GM12878 (cell line): ENCODE measurements around the gene PLEKHG1. TPM values are rescaled to one million over a fixed set of nuclear protein-coding genes. Genes with fewer than 3 reads are reported as not detected.

Experiments
- ATAC-seq: fragments of 200-7000 bp; cut with Tn5 transposase; 3 replicates; pipeline ENCODE4 v1.9.1; 2020; ENCODE audit warnings: mild to moderate bottlenecking, moderate library complexity
- BruUV-seq: library from RNA; stranded (reverse); fragments of 400-500 nt; replicated peaks from 2 replicates; lab custom pipeline; 2021; lab: Mats Ljungman, UMichigan
- CTCF ChIA-PET: fragments of 300-600 bp; sonication (Branson Sonifier 250); formaldehyde crosslinking; extraction: SDS; loops from one replicate; lab custom pipeline; 2021; ENCODE audit warnings: inconsistent platforms; lab: Yijun Ruan, JAX
- POLR2A ChIA-PET: fragments of 350-600 bp; formaldehyde crosslinking; extraction: SDS; loops from one replicate; lab custom pipeline; 2021; ENCODE audit warnings: inconsistent platforms; lab: Charles Lee
- RAD21 ChIA-PET: fragments of 300-600 bp; sonication (Branson Sonifier 250); formaldehyde crosslinking; loops from one replicate; lab custom pipeline; 2023; ENCODE audit warnings: antibody characterized with exemption; ENCODE audit not compliant: unreplicated experiment; lab: Charles Lee
- SMC1A ChIA-PET: fragments of 300-600 bp; sonication (Branson Sonifier 250); formaldehyde crosslinking; loops from one replicate; lab custom pipeline; 2023; ENCODE audit not compliant: unreplicated experiment, uncharacterized antibody; lab: Charles Lee
- DNase-seq: peaks from one replicate; pipeline ENCODE4 v3.0.0-alpha.2; 2011; ENCODE audit warnings: low read depth, low spot score
- FAIRE-seq: peaks from 3 replicates; lab custom pipeline; 2011; peaks lifted over from hg19 to GRCh38; lab: Jason Lieb, UNC
- H2AFZ ChIP-seq: 2 replicates; pipeline ENCODE4 v1.6.0; 2011; ENCODE audit warnings: low read depth, low read length, control low read depth; ENCODE audit not compliant: control insufficient read depth
- H3K27ac ChIP-seq: 2 replicates; pipeline ENCODE4 v1.5.1; 2011; ENCODE audit warnings: control low read depth; ENCODE audit not compliant: control insufficient read depth, insufficient read depth
- H3K27me3 ChIP-seq, 2 experiments: replicated peaks in 1 of 2; 2 replicates each; pipeline versions ENCODE4 v1.6.0 to v1.6.1; 2011; ENCODE audit warnings: low read length in 1 of 2; ENCODE audit not compliant: control insufficient read depth in 2 of 2, insufficient read depth in 2 of 2
- H3K36me3 ChIP-seq, 2 experiments: 2 replicates each; pipeline ENCODE4 v1.5.1; 2011; ENCODE audit warnings: low read length in 1 of 2; ENCODE audit not compliant: control insufficient read depth in 2 of 2, insufficient read depth in 2 of 2
- H3K4me1 ChIP-seq: 2 replicates; pipeline ENCODE4 v1.6.1; 2011; ENCODE audit warnings: mild to moderate bottlenecking, low read length, moderate library complexity, mixed read lengths; ENCODE audit not compliant: control insufficient read depth, insufficient read depth
- H3K4me2 ChIP-seq: 2 replicates; pipeline ENCODE4 v1.6.0; 2011; ENCODE audit warnings: control low read depth; ENCODE audit not compliant: control insufficient read depth, insufficient read depth
- H3K4me3 ChIP-seq: fragments of 200-600 bp; sonication (generic); 2 replicates; pipeline ENCODE4 v1.5.1; 2016
- H3K79me2 ChIP-seq: 2 replicates; pipeline ENCODE4 v1.6.0; 2011; ENCODE audit warnings: low read length; ENCODE audit not compliant: control insufficient read depth, insufficient read depth
- H3K9ac ChIP-seq: 2 replicates; pipeline ENCODE4 v1.8.0; 2011; ENCODE audit warnings: low read length, control low read depth, mixed read lengths; ENCODE audit not compliant: control insufficient read depth, insufficient read depth
- H3K9me3 ChIP-seq: replicated peaks from 3 replicates; pipeline ENCODE4 v1.5.1; 2011; ENCODE audit warnings: mild to moderate bottlenecking, low read length; ENCODE audit not compliant: control insufficient read depth, insufficient read depth
- H4K20me1 ChIP-seq: 2 replicates; pipeline ENCODE4 v1.6.0; 2011; ENCODE audit not compliant: control insufficient read depth, insufficient read depth
- BRCA1 ChIP-seq: IDR thresholded peaks from 2 replicates; pipeline ENCODE4 v1.6.1; 2011; ENCODE audit warnings: low read depth, low read length, improper control_type of control experiment
- CBFB ChIP-seq: IDR thresholded peaks from 2 replicates; pipeline ENCODE4 v1.6.1; 2016; ENCODE audit warnings: antibody characterized with exemption, low read depth
- CREM ChIP-seq: IDR thresholded peaks from 2 replicates; pipeline ENCODE4 v1.6.1; 2014; ENCODE audit warnings: antibody characterized with exemption, low read depth
- GABPA ChIP-seq: IDR thresholded peaks from 2 replicates; pipeline ENCODE4 v1.6.1; 2014; ENCODE audit warnings: antibody characterized with exemption, low read depth, mild to moderate bottlenecking, inconsistent platforms
- HCFC1 ChIP-seq: fragments of 150-350 bp; IDR thresholded peaks from 2 replicates; pipeline ENCODE4 v1.6.1; 2014; ENCODE audit warnings: low read length
- MEF2A ChIP-seq: IDR thresholded peaks from 2 replicates; pipeline ENCODE4 v1.6.1; 2011; ENCODE audit warnings: low read depth, mild to moderate bottlenecking, low read length, moderate library complexity; ENCODE audit not compliant: insufficient read depth
- MLLT1 ChIP-seq: fragments of 450-650 bp; IDR thresholded peaks from 2 replicates; pipeline ENCODE4 v1.6.1; 2016; ENCODE audit warnings: mild to moderate bottlenecking
- NFIC ChIP-seq: IDR thresholded peaks from 2 replicates; pipeline ENCODE4 v1.6.1; 2012; ENCODE audit warnings: low read depth, mild to moderate bottlenecking, inconsistent platforms, low read length, moderate library complexity
- NFYB ChIP-seq: IDR thresholded peaks from 2 replicates; pipeline ENCODE4 v1.6.1; 2011; ENCODE audit warnings: low read depth, mild to moderate bottlenecking, low read length, improper control_type of control experiment, moderate library complexity; ENCODE audit not compliant: insufficient read depth
- SRF ChIP-seq, 2 experiments: IDR thresholded peaks; 2 replicates each; pipeline ENCODE4 v1.6.1; 2011; ENCODE audit warnings: low read depth in 2 of 2, low read length in 2 of 2, mild to moderate bottlenecking in 1 of 2, moderate library complexity in 1 of 2
- TCF7 ChIP-seq: IDR thresholded peaks from 2 replicates; pipeline ENCODE4 v1.6.1; 2014; ENCODE audit warnings: antibody characterized with exemption, borderline replicate concordance
- USF1 ChIP-seq: IDR thresholded peaks from 2 replicates; pipeline ENCODE4 v1.6.1; 2011; ENCODE audit warnings: borderline replicate concordance, low read depth, mild to moderate bottlenecking, moderate library complexity, mixed read lengths, low read length; ENCODE audit not compliant: insufficient read depth; ENCODE audit errors: extremely low read length
- WGBS: methylation state at CpG from one replicate; pipeline ENCODE4 v1.1.6; 2016; ENCODE audit warnings: low lambda C conversion rate; ENCODE audit not compliant: insufficient replicate concordance, insufficient coverage; ENCODE audit errors: missing lambda C conversion rate; 5-methylcytosine and 5-hydroxymethylcytosine counted together
- in situ Hi-C: fragments of 300-500 bp; cut with MboI; formaldehyde crosslinking; loops from 9 replicates; pipeline ENCODE4 v1.14.3; 2018; ENCODE audit warnings: mixed read lengths
- intact Hi-C: fragments of 100-400 bp; cut with micrococcal nuclease; formaldehyde crosslinking; loops from one replicate; pipeline ENCODE4 v1.14.2; 2022; ENCODE audit not compliant: unreplicated experiment
- polyA plus RNA-seq, 11 experiments: library from polyadenylated mRNA; depleted of rRNA in 4 of 11; unstranded in 6 of 11; stranded (reverse) in 5 of 11; fragments of >200 nt; fragmentation: Nextera tagmentation in 4 of 11; fragmentation: Illumina TruSeq in 1 of 11; extraction: Ambion mirVana in 4 of 11; extraction: Trizol in 1 of 11; gene quantifications; 1 replicate in 1 of 11; 2 replicates in 10 of 11; pipeline versions ENCODE4 v1.2.1 to v1.2.3, GENCODE V29; 2011 to 2016; ENCODE audit warnings: inconsistent platforms in 2 of 11, missing spikeins in 2 of 11, low read depth in 1 of 11
- total RNA-seq, 4 experiments: library from RNA; depleted of rRNA in 3 of 4; stranded (reverse); fragments of >200 nt in 3 of 4; fragmentation: Illumina TruSeq in 1 of 4; extraction: Trizol in 1 of 4; gene quantifications; 2 replicates each; pipeline versions ENCODE4 v1.2.1 to v1.2.3, GENCODE V29; 2013 to 2021
- TF ChIP-seq, protein P1 (sequence below): IDR thresholded peaks from 2 replicates; pipeline ENCODE4 v1.6.1; 2011; ENCODE audit warnings: mild to moderate bottlenecking, low read depth, low read length, moderate library complexity; ENCODE audit not compliant: insufficient replicate concordance
- TF ChIP-seq, protein P2 (sequence below): fragments of 450-650 bp; IDR thresholded peaks from 2 replicates; pipeline ENCODE4 v1.6.1; 2017; ENCODE audit warnings: antibody characterized with exemption, mild to moderate bottlenecking, moderate library complexity

Gene PLEKHG1
- total and polyA plus RNA-seq, 10 of the 15 experiments (the other 5 are each of a cell fraction or from before 2014, with no cell fraction given) = 0.77 to 17.2 (median 4.9) TPM

DNA sequence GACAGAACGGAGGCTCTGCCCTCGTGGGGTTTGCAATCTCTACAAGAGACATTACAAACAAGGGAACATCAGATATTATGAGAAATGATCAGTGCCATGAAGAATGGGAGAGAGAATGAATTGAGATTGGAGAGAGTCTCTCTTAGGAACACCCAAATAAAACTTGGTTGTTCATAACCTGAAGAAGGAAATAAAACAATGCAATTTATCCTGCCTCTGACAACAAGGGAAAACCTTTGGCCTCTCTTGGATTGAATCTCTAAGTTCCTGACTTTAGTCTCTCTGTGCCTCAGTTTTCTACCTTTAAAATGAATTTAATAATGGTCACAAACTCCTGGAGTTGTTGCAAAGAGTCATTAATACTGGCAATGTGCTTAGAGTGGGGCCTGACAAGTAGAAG is 21.1 kb downstream of the PLEKHG1 start:
- ChIA-PET SMC1A (interaction anchor here (0.6 to 3.6 kb wide), 3 partner anchors 12 to 201 kb away, joined by 3 to 23 read pairs (median 6); no protein-coding TSS in a partner anchor), CTCF (interaction anchor here (1.0 to 1.1 kb wide), 2 partner anchors 10 to 20 kb away, joined by 3 to 4 read pairs; no protein-coding TSS in a partner anchor), RAD21 (no interaction called here), POLR2A (no interaction called here)
- ATAC-seq = no peak
- Histone ChIP-seq H3K4me2 (no peak overlapping the region), H3K9ac (no peak overlapping the region), H3K36me3 (no peaks in the 10 kb centered on the region), H3K4me1 (peaks cover 15% of the 10 kb centered on the region), H3K4me3 (no peak overlapping the region), H4K20me1 (no peaks in the 10 kb centered on the region), H3K79me2 (no peaks in the 10 kb centered on the region), H3K9me3 (no peaks in the 10 kb centered on the region), H3K27me3 (no peaks in the 10 kb centered on the region), H2AFZ (no peak overlapping the region), H3K27ac (no peak overlapping the region)
- WGBS = 59% methylated on average over 2 of the region's 2 CpGs
- FAIRE-seq = no peak
- intact Hi-C loops = no loop called here
- DNase-seq = no peak
- in situ Hi-C loops = no loop called here
- BruUV-seq = no TSS peak
- no peak for TF ChIP-seq HCFC1
- no peak for TF ChIP-seq BRCA1
- no peak for TF ChIP-seq USF1
- no peak for TF ChIP-seq SRF (IDR thresholded peaks at IDR 0.05; ENCODE audit: low read depth in 2 of 2, low read length in 2 of 2)
- TF ChIP-seq, protein P1, sequence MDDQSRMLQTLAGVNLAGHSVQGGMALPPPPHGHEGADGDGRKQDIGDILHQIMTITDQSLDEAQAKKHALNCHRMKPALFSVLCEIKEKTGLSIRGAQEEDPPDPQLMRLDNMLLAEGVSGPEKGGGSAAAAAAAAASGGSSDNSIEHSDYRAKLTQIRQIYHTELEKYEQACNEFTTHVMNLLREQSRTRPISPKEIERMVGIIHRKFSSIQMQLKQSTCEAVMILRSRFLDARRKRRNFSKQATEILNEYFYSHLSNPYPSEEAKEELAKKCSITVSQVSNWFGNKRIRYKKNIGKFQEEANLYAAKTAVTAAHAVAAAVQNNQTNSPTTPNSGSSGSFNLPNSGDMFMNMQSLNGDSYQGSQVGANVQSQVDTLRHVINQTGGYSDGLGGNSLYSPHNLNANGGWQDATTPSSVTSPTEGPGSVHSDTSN = no peak
- TF ChIP-seq GABPA = no peak
- TF ChIP-seq MEF2A = no peak
- TF ChIP-seq NFYB = no peak
- TF ChIP-seq MLLT1 = no peak
- TF ChIP-seq CBFB = no peak
- no peak for TF ChIP-seq TCF7
- TF ChIP-seq, protein P2, sequence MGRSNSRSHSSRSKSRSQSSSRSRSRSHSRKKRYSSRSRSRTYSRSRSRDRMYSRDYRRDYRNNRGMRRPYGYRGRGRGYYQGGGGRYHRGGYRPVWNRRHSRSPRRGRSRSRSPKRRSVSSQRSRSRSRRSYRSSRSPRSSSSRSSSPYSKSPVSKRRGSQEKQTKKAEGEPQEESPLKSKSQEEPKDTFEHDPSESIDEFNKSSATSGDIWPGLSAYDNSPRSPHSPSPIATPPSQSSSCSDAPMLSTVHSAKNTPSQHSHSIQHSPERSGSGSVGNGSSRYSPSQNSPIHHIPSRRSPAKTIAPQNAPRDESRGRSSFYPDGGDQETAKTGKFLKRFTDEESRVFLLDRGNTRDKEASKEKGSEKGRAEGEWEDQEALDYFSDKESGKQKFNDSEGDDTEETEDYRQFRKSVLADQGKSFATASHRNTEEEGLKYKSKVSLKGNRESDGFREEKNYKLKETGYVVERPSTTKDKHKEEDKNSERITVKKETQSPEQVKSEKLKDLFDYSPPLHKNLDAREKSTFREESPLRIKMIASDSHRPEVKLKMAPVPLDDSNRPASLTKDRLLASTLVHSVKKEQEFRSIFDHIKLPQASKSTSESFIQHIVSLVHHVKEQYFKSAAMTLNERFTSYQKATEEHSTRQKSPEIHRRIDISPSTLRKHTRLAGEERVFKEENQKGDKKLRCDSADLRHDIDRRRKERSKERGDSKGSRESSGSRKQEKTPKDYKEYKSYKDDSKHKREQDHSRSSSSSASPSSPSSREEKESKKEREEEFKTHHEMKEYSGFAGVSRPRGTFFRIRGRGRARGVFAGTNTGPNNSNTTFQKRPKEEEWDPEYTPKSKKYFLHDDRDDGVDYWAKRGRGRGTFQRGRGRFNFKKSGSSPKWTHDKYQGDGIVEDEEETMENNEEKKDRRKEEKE = no peak
- TF ChIP-seq NFIC = no peak
- no peak for TF ChIP-seq CREM
